KBM-7 (cell line): ENCODE data around the gene ZBTB33.

Source experiments
- DNase-seq: peaks from one replicate; pipeline ENCODE4 v3.0.0-alpha.2; 2015
- in situ Hi-C: fragments of 300-500 bp; cut with MboI; formaldehyde crosslinking; loops from 2 replicates; pipeline ENCODE4 v1.14.3; 2020; ENCODE audit warnings: low sequenced_read_pairs, low pct_unique_long_range_greater_than_20kb, mixed read lengths

The ZBTB33 gene

DNA sequence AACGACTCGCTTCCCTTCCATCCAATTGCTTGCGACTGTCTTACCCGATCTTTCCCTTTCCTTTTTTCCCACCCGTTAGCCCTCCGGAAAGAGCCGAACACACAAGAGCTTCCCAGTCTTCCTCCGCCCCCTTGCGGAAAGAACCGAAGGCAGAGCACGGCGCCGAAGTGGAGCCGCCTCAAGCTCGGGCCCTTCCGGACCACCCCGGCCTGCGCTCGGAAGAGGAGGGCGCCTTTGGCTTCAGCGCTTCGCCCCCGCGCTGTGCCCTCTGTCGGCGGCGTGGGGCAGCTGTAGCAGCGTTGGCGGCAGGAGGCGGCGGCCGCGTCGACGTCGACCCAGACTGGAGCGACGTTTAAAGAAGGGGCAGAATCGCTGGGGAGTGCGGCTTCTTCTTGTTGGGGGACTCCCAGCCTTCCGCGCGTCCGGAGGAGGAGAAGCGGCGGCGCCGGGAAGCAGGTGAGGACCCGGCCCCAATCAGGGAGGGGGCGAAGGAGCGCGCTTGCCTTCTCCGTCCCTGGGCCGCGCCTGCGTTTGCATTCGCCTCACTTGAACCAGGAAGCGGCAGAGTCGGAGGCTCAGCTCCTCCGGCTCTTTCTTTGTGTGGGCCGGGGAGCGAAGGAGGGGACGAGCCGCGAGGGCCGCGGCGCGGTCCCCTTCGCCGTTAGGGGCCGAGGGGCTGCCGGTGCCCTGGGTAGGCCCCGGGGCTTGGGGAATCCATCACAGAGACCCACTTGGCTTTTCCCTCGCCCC is at the start of gene ZBTB33:
ZBTB33 (plus strand) TSS at position 291 of the 750 bp plus-strand sequence. CDS start 2,604 bp downstream, outside the sequence.
- in situ Hi-C loops = no loop called here
- DNase-seq = peak; percentile 99

- no peak for DNase-seq
- in situ Hi-C loops = loop anchor here (25.0 kb wide), 2 partner anchors 89 to 214 kb away; partner anchors contain the start of gene RHOXF1
Observed at GRCh38 chrX:120200851-120201250, 49.8 kb upstream of the ZBTB33 start.

DNA sequence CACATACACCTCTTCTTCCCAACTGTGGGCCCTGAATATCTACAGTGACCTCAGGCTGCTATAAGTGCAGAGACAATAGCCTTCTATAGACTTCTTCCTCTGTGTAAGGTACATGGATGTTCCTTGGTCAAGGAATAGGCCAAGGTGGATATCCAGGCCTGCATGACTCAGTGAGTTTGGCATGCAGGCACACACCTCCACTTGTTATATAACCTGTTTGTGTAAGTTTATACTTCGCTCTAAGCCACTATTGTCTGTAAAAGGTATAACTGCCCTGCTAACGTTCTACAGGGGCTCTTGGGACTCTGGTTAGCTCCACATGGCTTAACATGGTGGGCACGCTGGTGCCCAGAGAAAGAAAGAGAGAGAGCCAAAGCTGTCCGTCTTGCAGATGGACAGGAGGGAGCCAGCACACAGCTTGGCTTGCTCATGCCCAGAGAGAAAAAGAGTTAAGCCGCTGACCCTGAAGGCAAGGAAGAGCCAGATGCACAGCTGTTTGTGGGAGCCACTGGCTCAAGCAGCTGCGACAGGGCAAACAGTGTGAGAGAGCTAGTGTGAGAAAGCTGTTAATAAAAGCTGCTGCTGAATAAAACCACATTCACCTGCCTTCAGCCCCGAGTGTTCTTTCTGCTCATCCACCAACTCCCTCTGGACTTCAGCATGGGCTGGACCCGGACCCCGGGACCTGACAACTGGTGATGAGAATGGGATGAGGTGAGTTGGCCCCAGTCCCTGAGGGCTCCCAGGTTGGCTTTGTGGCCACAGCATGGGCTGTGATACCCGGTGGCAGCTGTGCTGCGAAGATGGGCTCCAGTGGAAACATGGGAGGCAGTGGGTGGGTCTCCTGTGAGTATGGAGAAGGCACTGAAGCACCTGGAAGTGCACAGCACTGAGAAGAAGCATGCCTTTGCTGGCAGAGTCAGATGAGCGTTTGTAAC is 44.5 kb upstream of the ZBTB33 start:
- in situ Hi-C loops = loop anchor here (25.0 kb wide), 2 partner anchors 94 to 219 kb away; partner anchors contain the start of gene RHOXF1
- DNase-seq = no peak

DNA sequence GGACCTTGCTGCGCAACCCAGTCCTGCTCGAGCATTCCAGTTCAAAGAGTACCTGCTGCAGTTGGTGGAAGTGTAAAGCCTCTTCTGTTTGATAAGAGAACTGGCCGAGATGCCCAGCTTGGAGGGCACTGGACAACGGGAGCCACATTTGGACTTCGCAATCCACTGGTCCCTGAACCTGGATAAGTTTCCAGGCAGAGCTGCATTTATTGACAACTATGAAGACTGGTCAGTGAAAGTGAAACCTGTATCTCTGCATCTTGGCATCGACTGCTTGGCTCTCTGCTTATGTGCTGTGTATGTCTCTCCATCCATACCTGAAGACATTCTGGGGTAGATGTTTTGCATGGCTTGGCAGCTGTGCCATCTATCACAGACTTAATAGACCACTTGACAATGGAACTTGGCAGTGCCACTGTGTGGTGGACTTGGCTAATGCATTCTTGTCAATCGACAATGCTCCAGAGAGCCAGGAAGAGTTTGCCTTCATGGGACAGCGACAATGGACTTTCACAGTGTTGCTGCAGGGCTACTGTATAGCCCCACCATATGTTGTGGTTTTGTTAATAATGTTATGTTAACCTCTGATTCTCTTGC is 43.5 kb upstream of the ZBTB33 start:
- in situ Hi-C loops = loop anchor here (25.0 kb wide), 2 partner anchors 95 to 220 kb away; partner anchors contain the start of gene RHOXF1
- no peak for DNase-seq

DNA sequence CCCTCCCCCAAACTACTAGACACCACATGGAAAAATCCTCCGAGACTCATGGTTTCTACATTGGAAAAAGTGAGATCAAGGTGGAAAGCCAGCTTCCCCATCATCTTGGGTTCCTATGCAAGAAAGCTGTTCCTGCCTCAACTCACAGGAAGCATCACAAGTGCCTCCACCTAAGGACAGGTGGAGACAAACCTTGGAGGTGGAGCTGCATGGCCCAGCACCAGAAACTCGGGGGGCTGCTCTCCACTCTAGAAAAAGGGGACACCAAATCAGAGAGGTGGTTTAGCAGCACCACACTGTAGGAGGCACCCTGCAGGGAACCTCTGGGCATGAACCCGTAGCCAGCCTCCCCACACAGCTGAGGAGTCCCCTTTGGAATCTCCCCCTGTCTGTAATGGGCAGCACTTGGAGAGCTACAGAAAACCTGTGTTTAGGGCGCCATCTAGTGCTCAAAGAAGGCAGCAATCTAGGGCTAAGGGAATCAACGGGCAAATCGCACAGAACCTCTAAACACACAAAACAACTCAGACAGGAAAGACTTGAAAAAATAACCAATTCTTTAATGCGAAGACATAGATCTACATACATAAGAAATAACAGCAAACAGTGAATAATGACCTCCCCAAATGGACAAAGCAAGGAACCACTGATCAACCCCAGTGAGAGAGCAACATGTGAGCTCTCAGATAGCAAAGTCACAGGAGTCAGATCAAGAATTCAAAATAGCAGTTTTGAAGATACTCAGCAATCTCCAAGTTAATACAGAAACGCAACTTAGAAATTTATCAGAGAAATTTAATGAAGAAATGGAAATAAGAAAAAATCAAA is 37.0 kb upstream of the ZBTB33 start:
- peak; percentile 86 for DNase-seq
- in situ Hi-C loops = loop anchor here (25.0 kb wide), 2 partner anchors 101 to 226 kb away; partner anchors contain the start of gene RHOXF1

GRCh38 chrX:120223374-120223773 is 27.2 kb upstream of the ZBTB33 start:
- in situ Hi-C loops = loop anchor here (25.0 kb wide), 2 partner anchors 111 to 236 kb away; partner anchors contain the start of gene RHOXF1
- DNase-seq = no peak

GRCh38 chrX:120224388-120224787 is 26.2 kb upstream of the ZBTB33 start:
- no peak for DNase-seq
- in situ Hi-C loops = loop anchor here (25.0 kb wide), 2 partner anchors 112 to 237 kb away; partner anchors contain the start of gene RHOXF1

- in situ Hi-C loops = no loop called here
- DNase-seq = no peak
Observed at GRCh38 chrX:120228187-120228908, 22.3 kb upstream of the ZBTB33 start.

GRCh38 chrX:120235284-120235683 is 15.3 kb upstream of the ZBTB33 start:
- in situ Hi-C loops = no loop called here
- DNase-seq = no peak

DNA sequence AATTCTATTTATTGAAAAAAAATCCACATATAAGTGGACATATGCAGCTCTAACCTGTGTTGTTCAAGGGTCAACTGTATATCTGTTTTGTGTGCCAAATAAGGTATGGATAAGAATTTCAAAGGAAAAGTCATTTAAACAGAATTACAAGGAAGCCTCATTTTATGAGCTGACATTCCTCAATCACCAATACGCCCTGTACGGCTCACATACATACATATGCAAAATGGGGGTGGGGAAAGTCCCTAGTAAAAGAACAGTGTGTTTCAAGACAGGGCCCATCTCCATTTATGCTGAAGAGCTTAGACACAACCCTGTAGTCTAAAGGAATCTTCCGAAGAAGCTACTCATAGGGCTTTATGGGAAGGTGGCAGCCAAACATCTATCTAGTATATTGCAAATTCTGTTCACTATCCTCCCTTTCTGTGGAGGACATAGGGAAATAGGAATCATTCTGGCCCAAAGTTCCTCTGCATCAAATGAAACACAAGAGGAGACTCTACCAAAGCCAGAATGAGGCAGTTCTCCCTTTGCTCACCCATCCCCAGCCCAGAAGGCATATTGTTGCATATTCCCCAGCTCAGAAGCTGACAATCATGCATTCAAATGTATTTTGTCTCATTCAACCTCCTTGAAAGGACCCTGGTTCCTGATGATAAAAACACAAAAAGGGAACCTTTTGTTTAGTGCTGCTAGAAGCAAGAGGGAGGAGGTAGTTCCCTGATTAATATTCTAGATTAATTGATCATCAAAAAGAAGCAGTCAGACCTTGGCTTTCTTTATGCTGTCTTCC is 13.7 kb upstream of the ZBTB33 start:
- in situ Hi-C loops = no loop called here
- DNase-seq = no peak

DNA sequence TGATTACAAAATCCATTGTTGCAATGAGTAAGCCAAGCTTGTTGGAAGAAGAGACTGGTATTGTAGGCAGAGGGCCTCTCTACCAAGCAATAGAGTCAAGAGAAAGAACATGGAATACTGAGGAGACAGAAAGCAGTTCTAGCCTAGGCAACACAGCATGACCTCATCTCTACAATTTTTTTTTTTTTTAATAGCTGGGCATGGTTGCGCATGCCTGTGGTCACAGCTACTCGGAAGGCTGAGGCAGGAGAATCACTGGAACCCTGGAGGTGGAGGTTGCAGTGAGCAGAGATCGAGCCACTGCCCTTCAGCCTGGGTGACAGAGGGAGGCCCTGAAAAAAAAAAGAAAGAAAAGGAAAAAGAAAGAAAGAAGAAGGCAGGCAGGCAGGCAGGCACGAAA is 11.7 kb upstream of the ZBTB33 start:
- in situ Hi-C loops = no loop called here
- DNase-seq = no peak

- in situ Hi-C loops = no loop called here
- no peak for DNase-seq
Observed at GRCh38 chrX:120242813-120243212, 7.8 kb upstream of the ZBTB33 start.

DNA sequence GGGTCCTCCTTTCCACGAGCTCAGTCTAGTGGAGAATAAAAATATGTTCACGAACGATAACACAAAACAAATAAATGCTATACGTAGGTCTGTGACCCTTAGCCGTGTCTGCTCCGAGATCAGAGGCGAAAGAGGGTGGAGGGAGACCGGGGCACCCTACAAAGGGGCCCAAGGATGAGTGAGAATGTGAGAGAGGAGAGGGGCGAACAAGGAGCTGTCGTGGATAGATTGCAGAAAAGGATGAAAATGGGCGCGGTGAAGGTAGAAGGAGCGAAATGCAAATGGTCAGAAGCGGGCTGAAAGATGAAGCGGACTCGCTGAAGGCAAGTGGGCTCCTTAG is 6.2 kb upstream of the ZBTB33 start:
- in situ Hi-C loops = no loop called here
- DNase-seq = no peak

DNA sequence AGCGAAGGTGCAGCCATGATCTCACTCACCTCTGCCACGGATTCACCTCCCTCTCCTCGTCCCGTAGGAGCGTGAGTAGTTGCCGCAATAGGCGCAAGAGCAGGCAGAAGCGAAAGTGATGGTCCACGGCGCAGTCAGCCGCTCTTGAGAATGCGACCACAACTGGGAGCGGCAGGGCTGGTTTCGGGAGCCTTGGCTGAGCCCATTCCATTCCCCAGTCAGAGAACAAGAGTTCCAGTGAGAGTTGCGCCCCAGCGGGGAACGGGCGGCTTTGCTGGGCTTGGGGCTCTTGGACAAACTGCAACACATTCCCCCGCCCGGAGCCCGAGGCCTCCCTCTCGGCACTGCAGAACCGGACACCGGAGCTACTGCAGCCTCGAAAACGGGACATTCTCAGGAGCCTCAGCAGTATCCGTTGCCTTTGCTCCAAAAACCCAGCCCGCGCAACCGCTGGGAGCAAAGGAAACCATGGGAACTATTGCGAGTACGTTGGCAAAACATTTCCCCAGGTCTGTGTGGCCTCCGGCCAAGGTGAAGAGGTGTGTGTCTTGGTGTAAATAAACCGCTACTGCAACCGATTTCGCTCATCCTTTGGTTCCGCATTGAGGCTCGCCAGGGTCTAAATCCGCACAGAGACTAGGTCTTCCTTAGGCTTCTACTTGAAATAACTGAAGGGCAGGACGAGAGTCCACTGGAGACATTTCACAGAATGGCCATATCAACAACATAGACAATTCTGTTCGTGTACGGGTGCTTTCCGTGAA is 5.7 kb upstream of the ZBTB33 start:
- in situ Hi-C loops = no loop called here
- peak; percentile 90 for DNase-seq

- in situ Hi-C loops = no loop called here
- peak; percentile 72 for DNase-seq
Observed at GRCh38 chrX:120251471-120252011, 929 bp downstream of the ZBTB33 start.

DNA sequence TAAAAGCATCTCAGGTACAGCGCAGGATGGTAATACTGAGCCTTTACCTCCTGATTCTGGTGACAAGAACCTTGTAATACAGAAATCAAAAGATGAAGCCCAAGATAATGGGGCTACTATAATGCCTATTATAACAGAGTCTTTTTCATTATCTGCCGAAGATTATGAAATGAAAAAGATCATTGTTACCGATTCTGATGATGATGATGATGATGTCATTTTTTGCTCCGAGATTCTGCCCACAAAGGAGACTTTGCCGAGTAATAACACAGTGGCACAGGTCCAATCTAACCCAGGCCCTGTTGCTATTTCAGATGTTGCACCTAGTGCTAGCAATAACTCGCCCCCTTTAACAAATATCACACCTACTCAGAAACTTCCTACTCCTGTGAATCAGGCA is 3.2 kb downstream of the ZBTB33 start:
- in situ Hi-C loops = no loop called here

More for the DNA sequence above, 3.2 kb downstream of the ZBTB33 start:
- DNase-seq = no peak
